HG03103 (cell line): ENCODE measurements around the gene AIP.
"Not testable (repeated sequence)": the region's sequence is repeated elsewhere in the genome, so short reads cannot be mapped to it uniquely, and the experiment has no call there.

Source experiments
- ATAC-seq: cut with Tn5 transposase; IDR thresholded peaks from one replicate; pipeline ENCODE4 v1.9.1; 2021; ENCODE audit warnings: low read depth; ENCODE audit not compliant: unreplicated experiment

AIP gene

DNA sequence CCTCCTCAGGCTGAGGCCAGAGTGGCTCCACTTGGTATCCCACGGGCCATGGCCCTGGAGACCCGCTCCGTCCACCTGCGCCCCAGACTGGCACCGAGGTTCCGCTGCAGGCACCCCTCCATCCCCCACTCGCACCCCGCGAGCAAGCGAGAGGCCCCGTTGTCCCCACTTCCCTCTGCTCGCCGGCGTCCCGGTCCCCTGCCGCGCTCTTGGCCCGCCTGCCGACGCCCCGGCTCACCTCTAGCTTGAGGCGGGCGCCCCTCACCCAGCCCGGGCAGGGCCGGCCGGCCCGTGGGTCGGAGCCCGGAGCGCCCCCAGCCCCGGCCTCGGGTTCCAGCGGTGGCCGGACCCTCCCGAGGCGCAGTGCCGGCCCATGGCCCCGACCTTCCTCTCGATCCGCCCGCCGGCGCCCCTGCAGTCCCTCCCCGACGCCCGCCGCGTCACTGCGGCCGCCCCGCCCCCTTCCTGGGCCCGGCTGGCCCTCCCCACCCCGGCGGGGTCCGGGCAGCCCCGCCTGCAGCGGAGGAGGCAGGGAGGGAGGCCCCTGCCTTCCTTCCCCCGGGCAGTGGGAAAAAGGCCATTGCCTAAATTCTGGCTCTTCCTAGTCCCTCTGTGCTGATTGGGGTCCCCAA, 22.2 kb downstream of the AIP start, which contains the start of gene PITPNM1:
TSS of gene PITPNM1 (minus strand) at position 414 of the 632 bp plus-strand sequence. CDS start 1,183 bp downstream, outside the sequence.
- no peak for ATAC-seq

DNA sequence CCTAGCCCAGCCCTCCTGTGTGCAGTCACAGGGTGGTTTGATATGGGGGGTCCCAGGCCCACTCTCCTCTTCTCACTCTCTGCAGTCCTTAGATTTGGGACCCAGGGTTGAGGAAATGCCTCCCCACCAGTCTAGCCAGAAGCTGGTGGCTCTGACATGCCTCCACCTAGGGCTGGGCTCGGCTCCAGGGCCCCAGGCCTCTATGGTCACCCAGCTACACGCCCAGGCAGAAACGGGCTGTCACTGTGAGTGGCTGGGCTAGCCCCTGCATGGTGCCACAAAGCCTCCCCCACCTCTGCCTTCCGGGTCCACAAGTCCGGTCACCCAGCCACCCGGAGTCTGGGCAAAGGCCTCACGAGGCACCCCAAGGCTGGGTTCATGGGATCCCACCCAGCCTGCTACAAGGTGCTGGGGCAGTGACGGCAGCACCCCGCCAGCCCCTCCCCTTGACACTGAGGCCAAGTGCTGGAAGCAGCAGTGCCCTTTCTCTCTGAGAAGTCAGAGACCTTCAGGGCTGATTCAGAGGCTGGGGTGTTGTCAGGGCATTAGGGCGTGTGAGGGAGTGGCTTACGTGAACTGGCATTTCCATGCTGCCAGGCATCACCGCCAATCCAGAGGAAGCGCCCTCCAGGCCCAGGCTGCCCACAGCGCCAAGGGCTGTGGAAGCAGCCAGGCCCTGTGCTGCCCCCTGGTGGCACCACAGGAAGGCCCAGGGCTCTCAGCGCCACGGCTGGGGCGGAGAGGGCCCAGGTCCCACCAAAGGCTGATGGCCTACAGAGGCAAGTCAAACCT, 23.0 kb downstream of the AIP start:
- no peak for ATAC-seq

DNA sequence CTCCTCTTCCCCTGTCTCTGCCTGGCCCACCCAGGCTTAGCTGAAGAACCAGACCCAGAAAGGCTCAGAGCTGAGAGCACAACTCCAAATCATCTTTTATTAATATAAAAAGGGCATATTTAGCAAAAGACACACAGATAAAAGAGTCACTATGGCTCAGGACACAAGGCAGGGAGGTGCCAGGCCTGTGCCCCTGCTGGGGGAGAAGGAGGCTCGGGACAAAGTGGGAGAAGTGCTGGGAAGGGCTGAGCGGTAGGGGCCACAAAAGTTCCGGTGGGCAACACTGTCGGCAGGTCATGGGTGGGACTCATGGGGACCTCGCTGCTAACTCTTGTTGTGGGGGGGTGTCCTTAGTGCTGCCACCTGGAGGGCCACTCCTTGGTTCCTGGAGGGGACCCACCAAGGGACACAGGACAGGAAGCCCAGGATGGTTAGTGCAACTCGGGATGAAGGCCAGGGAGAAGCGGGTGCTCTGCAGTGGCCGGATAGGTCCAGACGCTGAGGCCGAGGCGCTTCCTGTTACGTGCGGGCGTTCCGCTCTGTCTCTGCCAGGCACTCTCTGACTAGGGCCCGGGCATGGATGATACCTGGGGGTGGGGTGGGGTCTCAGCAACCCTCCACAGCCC, 23.7 kb downstream of the AIP start:
- no peak for ATAC-seq

DNA sequence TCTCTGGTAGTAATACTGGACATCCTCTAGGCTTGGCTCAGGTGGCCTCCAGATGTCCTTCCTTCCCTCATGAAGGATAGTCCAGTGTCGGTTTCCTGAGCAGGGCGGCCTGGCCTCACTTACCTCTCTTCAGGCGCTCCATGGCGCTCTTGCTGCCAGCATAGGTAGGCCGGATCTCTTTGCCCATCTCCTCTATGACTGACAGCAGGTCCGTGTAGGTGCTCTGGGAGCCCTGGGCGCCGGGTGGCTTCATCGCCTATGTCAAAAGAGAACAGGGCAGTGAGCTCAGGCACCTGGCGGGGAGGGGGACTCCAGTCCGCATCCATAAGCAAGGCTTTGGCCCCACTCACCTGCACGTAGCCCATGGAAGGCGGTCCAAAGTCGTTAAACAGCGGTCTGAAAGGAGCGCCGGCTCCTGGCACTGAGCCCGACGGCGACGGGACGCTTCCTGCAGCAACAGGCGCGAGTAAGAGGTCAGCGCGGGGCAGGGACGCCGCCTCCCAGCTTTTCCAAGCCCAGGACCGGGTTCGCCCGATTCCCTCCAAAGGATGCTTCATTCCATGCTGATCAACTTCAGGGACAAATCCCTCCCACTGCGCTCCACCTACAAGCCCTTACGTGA, 24.5 kb downstream of the AIP start:
- no peak for ATAC-seq

DNA sequence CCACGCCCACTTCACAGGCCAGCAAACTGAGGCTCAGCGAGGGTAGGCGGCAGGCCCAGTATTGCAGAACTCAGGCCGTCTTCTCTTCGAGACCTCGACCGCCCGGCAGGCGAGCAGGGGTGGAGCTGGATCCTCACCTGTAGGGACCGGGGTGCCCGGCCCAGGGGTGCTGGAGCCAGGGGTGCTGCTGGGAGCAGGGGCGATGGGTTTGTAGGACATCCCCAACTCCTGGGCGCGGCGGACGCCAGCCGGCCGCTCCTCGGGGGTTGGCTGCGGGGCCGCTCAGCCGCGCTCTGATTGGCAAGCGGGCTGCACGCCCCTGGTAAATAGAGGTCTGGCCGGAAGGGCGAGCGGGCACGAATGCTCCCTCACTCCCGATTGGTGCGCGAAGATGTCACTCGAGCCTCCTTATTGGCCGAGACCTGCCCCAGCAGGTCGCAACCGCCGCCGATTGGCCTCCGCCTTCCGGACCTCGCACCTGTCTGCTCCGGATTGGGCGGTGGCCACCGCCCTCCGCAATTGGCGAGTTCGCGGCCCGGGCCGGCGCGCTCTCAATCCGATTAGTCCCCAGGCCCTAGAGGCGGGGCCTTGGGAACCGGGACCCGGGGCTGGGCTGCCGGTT, 25.1 kb downstream of the AIP start, which contains the start of gene CDK2AP2:
TSS of gene CDK2AP2 (minus strand) at position 299 of the 622 bp plus-strand sequence. CDS start at position 219, 80 bp downstream.
- peak; percentile 65 for ATAC-seq

DNA sequence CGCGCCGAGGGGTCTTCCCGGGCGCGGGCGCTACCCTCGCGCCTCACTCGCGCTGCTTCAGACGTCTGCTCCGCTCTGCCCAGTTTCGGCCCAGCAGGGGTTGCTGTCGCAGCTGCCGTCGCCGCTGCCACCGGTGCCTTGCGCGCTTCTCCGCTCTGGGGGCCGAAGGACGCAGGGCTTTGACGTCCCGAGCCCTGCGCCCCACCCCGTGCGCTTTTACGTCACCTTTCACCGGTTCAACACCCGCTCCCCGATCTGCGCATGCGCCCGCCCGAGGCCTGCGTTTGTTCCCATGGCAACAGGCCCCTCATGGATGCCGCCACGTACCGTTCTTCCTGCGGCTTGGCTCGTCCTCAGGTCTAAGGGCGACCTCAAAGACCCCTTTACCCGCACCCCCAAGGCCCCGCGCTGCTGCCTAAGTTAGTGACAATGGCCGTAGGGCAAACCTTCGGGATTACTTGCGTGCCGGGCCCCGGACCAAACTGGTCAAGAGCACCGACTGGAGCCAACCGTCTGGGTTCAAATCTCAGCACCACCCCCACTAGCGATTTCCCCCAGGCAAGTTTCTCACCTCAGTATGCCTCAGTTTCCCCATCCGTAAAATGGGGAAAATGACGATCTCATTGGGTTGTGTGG, 25.8 kb downstream of the AIP start:
- ATAC-seq: peak; percentile 37

DNA sequence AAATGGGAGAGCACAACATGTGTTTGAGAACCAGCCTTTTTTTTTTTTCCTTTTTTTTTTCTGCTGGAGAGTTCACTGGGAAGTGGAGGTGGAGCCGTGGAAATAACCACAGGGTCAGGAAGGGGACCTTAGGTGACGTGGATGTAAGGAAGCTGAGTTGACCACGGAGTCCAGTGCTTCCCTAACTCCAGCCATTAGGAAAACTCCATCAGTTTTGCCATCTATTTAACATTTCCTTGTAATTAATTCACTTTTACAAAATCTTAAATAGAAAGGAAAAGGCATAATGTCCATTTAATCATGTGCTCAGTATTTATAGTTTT, 27.2 kb downstream of the AIP start:
- ATAC-seq: no peak

DNA sequence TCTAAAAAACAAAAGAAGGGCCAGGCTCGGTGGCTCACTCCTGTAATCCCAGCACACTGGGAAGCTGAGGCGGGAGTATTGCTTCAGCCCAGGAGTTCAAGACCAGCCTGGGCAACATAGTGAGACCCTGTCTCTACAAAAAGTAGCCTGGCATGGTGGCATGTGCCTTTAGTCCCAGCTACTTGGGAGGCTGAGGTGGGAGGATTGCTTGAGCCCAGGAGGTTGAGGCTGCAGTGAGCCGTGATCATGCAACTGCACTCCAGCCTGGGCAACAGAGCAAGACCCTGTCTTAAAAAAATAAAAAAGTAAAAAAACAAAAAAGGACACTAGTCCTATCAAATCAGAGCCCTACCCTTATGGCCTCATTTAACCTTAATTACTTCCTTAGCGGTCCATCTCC, 28.7 kb downstream of the AIP start:
- ATAC-seq: not testable (repeated sequence)

DNA sequence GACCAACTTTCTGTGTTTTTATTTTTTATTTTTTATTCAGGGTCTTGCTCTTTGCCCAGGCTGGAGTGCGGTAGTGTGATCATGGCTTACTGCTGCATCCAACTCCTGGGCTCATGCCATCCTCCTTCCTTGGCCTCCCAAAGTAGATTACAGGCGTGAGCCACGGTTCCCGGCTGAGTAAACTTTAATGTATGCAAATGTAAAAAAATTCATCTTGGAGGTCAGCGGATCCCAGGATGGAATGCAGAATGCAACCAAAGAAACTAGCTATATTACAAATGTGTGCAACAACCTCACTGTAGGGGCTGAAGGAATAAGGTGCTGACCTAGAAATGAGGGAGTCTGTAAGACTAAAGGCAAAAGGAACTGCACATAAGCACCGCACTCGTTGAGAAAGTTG, 31.3 kb downstream of the AIP start:
- ATAC-seq: no peak

DNA sequence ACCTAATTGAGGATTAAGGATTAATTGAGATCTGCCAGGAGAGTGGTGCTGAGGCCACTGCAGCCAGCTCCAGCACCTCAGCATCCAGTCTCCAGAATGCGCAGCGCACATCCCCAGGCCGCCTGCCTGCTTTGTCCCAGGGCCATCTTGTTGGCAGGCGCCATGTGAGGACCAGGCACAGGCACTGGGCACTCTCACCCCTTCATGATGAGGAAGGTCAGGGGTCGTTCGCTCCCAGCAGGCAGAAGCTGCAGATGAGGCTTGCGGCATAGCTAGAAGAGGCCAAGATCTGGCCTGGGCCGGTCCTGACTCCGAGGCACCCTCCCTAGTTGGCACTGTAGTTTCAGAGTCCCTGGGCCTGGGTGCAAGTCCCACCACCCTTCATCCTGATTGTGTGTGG, 34.0 kb downstream of the AIP start:
- ATAC-seq: no peak

DNA sequence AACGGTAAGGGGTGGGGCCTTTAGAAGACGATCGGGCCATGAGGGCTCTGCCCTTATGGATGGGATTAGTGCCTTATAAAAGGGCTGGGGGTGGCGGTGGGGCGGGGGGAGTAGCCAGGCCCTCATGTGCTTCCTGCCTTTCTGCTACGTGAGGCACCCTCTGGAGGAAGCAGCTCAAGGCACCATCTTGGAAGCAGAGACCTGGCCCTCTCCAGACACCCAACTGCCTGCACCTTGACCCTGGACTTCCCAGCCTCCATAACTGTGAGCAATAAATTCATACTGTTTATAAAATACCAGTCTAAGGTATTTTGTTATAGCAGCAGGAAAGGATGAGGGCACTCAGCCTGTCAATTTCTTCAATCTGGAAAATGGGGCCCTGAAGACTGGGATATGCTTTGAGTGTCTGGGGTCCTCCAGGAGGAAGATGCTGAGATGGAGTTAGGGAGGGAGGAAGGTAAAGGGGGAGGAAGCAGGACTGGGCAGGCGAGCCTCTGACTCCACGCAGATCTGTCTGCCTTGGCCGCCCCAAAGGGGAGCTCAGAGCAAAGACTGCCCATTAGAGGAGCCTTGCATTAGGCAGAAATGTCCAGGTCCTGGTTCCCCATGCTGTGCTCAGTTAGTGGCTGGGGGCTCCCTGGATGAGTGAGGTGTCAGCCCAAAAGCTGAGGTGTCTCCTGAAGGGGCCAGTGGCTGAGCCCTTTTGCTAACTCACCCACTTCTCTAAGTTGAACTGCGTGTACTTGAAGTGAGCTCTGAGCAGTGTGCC, 35.1 kb downstream of the AIP start:
- no peak for ATAC-seq

DNA sequence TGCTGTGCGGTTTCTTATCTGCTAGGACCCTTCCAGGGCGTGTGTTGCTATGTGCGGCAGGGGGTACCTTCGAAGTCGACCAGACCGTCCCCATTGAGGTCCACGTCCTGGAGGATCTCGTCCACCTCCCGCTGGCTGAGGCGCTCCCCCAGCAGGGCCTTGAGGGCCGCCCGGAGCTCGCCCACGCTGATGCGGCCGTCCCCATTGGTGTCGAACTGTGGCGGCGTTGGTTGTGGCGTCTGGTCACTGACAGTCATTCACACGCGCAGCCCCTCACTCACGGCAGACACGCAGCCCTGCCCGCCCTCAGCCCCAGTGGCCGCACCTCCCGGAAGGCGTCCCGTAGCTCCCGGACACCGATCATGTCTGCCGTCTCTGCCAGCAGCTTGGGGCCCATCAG, 36.9 kb downstream of the AIP start:
- ATAC-seq: no peak

DNA sequence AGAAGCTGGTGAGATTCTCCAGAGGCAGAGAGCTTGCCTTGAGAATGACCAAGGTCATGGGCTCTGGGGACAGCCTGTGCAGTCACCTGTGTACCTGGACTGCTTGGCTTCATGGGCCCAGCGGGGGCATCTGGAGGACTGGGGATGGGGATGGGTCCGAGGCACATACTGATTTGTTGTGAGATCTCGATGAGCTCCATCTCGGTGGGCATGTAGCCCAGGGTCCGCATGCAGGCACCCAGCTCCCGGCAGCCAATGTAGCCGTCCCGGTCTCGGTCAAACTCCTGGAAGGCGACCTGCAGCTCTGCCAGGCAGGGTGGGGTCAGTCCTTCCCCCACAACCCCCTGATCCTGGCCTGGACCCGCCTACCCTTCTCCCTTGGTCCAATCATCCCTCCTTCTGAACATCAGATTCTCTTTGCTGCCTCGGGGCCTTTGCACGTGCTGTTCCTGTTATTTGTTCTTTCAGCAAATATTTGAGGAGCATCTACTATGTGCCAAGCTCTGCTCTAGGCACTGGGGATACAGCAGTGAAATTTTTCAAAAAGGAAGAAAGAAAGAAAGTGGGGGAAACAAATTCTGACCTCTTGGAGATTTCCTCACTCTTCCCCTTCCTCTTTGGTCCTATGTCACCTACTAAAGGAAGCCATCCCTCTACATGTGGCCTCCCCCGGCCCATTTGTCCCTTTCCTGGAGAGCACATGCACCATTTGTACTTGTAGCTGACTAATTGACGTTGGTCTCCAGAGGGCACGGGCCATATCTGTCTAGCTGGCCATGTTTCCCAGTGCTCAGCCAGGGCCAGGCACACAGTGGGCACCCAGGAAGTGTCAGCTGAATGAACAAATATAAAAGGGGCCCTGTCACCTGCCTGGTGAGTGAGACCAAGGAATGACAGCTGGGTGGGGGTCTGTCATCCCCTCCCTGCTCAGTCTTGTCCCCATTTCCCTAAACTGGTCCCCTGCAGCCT, 38.3 kb downstream of the AIP start:
- ATAC-seq: no peak

DNA sequence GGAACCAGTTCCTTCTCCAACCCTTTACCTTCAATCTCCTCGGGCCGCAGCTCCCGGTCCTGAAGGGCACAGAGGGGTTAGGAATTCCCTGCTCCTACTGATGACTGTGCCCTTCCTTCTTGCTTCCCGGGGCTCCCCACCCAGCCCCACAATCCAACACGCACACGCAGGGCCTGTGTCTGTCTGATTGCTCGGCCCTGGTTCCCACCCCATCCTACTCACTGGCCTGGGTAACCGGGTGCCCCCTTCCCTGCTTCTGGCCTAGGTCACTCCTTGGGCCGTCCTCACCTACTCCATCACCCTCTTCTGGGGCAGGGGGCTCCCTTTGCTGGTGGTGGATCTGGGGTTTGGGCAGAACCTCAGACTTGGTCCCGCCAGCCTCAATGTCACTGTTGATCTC, 39.1 kb downstream of the AIP start:
- no peak for ATAC-seq

DNA sequence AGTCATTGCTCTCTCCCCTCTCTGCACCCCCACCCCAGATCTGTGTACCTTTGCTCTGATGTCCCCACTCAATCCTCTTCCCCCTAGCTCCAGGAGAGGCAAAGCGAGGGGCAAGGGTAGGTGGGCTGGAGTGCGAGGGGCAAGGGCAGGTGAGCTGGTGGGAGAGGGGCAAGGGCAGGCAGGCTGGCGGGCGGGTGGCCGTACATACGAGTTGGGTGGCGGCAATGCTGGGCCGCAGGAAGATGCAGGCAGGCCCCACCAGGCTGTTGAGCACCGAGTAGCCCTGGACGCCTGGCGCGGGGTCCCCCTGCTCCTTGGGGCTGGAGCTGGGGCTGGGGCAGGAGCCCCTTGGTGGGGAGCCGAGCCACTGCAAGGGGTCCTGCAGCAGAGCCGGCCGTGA, 39.5 kb downstream of the AIP start:
- no peak for ATAC-seq

DNA sequence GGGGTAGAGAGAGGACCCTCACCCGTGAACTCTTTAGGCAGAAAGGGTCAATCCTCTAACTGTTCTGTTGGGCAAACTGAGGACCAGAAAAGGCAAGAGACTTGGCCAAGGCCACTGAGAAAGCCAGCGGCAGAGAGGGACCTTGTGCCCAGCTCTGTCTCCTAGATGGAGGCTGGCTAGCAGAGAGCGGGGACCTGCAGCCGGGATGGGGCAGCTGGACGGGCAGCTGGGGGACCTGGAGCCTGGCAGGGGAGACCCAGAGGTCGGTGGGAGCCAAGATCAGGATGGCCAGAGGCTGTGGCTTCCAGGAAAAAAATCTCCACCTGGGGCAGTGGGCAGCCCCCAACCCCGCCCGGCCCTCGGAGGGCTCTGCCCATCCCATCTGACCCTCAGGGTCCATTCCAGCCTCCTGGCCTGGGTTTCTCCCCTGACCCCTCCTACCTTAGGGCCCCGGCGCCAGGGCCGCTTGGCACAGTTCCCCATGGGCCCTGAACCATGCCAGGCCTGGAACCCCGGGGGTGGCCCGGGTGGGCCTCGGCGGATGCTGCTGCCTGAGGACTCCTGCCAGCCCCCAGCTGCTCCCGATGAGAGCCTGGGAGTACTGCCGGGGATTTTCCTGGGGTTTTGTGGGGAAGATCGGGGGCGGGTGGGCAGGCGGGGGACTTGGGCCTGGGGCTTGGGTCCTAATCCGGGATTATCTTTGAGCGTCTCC, 40.2 kb downstream of the AIP start, which contains the start of gene CABP2:
TSS of gene CABP2 (minus strand) at position 603 of the 712 bp plus-strand sequence. CDS start at position 483, 120 bp downstream.
- ATAC-seq: no peak

DNA sequence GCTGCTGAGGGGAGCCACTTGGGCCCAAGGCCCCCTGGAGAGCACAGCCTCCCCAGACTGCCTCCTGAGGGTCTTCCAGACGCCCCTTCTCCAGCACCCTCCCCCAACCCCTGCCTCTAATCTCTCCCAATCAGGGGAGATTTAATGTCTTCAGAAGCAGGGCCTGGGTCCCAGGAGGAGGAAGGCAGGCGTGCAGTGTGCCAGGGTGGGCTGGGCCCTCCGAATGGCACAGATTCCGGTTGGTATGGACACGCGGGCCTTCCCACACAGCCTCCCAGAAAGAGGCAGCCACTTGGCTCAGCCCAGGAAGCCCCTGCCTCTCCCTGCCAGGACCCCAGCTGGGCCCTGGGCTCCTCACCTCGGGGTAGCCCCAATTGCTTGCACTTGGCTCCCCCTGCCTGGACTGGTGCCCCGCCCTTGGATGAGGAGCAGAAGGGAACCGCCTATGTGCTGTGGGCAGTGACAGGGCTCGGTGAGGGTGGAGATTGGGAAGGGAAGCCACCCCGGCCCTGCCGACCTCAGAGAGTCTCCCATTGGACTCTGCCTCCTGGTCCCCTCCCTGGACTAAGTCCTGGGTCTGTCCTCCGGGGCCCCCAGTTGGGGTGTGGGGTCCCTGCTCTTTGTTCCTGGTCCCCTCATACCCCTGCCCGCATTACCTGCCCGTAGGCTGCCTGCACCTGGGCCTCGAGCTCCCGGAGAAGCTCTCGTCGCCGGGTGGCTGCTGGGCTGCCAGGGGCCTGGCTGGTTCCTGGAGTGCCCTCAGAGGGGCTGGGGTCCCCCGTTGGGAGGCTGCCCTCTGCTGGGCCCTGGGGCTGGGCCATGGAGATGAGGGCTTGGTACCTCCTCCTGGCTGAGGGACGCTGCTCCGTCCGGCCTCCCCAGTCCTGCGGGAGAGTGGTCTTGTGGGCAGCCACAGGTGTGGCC, 41.0 kb downstream of the AIP start:
- ATAC-seq: no peak
